HG03575 (cell line): Measurements from ENCODE around the gene A2ML1.
"Not testable (repeated sequence)": the region's sequence is repeated elsewhere in the genome, so short reads cannot be mapped to it uniquely, and the experiment has no call there.

Source experiments
- ATAC-seq: cut with Tn5 transposase; IDR thresholded peaks from one replicate; pipeline ENCODE4 v1.9.1; 2021; ENCODE audit not compliant: unreplicated experiment, insufficient number of reproducible peaks, low FRiP score; ENCODE audit errors: extremely low read depth

A2ML1 gene

DNA sequence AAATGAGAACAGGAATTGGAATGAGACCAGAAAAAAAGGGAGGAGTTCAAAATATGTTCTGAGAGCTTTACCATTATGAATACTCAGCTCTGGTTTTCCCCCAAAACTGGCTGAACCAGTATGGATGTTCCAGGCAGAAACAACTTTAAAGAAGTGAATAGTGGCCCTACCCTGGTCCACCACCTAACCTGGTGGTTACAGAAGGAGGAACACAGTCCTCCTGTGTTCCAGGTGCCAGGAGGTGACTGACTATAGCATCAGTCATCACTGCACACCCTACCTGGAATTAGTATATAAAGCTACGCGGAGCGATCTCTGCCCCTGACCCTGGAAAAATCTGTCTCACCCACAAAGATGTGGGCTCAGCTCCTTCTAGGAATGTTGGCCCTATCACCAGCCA, at the start of gene A2ML1:
Gene A2ML1, plus strand, starts transcription at position 324 of the 400 bp plus-strand sequence. Its CDS starts 31 bp downstream, at position 355.
- ATAC-seq, result no peak

DNA sequence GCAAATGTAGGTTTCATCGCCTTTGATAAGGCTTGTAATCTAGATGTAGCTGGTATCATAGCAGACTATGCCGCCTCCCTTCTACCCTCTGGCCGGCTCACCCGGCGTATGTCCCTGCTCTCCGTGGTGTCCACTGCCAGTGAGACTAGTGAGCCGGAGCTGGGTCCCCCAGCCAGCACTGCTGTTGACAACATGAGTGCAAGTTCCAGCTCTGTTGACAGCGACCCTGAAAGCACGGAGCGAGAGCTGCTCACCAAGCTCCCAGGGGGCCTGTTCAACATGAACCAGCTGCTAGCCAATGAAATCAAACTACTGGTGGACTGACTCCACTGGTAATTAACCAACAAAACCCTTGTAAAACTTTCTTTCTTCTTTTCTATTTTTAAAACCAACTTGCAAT, 49.0 kb upstream of the A2ML1 start:
- no peak for ATAC-seq

DNA sequence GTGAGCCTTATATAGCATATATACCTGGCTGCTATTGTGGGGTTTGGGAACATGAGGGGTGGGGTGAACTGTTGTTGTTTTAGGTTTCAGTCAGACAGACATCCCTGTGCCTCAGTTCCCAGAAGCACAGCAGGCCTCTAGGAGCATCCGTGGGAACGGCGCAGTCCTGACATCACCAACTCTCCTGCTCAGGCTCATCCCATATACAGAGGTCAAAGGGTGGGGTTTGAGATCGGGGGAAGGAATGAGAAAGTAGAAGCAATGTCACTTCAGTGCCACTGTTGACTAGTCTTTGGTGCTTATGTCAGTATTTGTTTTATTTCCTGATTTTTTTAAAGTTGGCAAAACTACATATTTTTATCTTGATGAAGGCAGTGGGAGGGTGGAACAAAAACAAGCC, 43.1 kb upstream of the A2ML1 start:
- ATAC-seq, result no peak

DNA sequence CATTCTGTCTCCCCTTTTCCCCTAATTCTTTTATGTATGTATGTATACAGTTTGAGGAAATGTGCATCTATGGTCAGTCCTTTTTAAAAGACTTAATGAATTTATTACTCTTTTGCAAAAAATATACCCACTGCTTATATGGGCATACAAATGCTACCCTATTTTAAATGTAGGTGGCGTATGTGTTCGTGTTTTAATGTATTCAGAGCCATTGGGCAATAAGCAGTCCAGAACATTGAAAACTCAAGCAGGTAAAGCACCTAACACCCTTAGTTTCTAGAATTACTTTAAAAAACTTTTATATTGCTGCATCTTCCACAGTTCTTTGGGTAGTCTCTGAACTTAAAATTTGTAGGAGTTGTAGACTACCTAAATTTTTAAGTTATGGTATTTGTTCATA, 42.6 kb upstream of the A2ML1 start:
- ATAC-seq, result no peak

DNA sequence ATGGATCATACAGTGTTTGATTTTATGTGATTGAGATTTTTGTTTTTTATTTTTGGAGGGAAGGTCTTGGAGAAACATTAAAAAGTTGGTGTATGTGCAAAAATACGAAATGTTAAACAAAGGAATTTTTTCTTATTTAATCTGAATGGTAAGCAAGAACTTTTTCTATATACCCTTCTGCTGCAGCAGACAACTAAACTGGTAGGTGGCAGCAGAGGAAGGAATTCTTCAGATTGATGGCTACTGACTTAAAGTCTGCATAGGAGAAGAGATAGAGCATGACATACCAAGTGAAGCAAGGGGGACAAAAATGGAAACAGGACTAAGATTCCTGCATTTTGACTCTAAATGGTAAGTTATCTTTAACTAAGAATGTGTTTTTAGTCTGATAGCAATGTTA, 42.0 kb upstream of the A2ML1 start:
- no peak for ATAC-seq

DNA sequence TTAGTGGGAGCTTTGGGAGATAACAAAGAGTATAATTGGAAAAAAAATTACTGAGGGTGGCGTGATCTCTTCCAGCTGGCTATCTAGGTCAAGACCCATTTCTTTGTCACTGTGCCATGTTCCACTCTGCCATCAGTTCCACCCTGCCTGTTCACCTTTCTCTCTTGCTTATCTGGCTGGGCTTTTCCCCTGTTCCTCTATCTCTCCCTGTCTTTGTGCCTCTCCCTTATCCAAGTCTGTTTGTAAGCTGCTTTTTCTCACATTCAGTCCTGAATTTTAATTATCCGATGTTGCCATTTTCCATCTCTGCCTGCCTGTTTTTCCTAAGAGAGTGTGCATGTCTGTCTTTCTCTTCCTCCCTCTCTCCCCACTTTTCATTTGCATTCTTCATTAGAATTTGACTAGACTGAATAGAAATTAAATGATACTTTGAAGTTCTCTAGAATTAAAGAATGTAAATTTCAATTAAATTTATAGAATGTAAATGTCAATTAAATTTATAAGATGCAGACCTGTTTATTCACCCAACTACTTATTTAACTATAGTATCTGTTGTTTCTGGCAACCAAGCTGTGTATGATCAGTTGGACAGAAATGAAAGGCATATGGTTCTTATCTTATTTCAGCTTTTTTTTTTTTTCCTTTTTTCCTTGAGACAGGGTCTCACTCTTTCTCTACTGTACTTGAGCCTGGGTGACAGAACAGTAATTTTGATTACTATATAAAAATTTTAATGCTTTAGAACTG, 40.9 kb upstream of the A2ML1 start:
- ATAC-seq, result no peak

DNA sequence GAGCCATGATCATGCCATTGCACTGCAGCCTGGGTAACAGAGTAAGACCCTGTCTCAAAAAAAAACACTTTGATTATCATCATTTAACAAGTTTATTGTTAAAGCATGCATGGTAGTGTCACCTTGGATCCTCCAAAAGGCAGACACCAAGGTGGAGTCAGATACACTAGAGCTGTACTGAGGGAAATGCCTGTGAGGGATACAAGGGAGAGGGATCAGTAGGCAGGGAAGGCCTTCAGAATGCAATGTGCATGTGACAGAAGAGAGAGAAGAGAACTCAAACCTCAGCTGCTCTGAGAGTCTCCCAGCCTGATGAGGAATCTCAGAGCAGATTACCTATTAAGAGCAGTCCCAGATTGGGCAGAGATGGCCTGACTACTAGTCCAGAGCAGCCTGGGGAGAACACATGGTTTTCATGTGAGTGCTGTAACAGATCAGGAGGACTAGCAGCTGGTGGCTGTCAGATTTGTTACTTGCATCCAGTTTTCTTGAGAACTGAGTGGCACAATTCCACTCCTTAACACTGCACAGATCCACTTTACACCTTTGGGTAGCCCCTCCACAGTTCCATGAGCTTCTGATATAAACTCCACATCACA, 38.0 kb upstream of the A2ML1 start:
- no peak for ATAC-seq

DNA sequence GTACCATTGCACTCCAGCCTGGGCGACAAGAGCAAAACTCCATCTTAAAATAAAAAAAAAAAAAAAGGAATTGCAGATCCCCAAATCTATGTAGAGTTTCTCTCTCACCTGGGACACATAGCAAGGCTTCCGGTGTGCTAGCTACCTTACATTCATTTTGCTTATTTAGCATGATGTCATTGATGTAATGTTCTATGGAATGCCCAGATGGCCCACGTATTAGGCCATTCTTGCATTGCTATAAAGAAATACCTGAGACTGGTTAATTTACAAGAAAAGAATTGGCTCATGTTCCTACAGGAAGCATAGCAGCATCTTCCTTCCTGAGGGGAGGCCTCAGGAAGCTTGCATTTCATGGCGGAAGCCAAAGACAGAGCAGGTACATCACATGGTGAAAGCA, 36.9 kb upstream of the A2ML1 start:
- no peak for ATAC-seq

DNA sequence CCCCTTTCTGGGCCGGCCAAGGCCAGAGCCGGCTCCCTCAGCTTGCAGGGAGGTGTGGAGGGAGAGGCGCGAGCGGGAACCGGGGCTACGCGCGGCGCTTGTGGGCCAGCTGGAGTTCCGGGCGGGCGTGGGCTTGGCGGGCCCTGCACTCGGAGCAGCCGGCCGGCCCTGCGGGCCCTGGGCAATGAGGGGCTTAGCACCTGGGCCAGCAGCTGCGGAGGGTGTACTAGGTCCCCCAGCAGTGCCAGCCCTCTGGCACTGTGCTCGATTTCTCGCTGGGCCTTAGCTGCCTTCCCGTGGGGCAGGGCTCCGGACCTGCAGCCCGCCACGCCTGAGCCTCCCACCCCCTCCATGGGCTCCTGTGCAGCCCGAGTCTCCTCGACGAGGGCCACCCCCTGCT, 35.2 kb upstream of the A2ML1 start:
- ATAC-seq, result not testable (repeated sequence)

DNA sequence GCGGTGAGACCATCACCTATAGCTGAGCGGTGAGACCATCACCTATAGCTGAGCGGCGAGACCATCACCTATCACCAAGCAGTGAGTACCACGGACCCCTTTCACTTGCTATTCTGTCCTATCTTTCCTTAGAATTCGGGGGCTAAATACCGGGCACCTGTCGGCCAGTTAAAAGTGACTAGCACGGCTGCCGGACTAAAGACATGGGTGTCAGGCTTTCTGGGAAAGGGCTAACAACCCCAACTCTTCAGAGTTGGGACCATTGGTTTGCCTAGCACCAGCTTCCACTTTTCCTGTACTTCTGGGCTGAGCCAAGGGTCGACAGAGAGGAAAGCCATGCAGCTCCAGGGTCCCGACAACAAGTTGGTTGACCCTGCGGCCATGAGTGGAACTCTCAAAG, 33.7 kb upstream of the A2ML1 start:
- not testable (repeated sequence) for ATAC-seq

DNA sequence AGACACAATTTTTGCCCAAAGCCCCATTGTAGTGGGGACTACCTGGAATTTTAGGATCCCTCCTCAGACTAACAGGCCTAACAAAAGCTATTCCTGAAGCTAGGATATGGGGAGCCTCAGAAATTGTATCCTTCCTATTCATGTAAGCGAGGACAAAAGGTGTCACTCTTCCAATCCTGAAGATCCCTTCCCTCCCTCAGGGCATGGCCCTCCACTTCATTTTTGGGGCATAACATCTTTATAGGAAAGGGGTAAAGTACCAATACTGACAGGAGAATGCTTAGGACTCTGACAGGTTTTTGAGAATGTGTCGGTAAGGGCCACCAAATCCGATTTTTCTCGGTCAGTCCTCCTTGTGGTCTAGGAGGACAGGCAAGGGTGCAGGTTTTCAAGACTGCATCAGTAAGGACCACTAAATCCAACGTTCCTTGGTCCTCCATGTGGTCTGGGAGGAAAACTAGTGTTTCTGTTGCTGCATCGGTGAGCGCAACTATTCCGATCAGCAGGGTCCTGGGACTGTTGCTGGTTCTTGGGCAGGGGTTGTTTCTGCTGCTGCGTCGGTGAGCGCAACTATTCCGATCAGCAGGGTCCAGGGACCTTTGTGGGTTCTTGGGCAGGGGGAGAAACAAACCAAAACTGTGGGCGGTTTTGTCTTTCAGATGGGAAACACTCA, 32.9 kb upstream of the A2ML1 start:
- not testable (repeated sequence) for ATAC-seq

DNA sequence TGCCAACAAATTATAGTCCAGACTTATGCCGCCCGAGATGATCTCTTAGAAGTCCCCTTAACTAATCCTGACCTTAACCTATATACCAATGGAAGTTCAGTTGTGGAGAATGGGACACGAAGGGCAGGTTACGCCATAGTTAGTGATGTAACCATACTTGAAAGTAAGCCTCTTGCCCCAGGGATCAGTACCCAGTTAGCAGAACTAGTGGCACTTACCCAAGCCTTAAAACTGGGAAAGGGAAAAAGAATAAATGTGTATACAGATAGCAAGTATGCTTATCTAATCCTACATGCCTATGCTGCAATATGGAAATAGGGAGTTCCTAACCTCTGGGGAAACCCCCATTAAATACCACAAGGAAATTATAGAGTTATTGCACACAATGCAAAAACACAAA, 29.2 kb upstream of the A2ML1 start:
- ATAC-seq, result not testable (repeated sequence)

DNA sequence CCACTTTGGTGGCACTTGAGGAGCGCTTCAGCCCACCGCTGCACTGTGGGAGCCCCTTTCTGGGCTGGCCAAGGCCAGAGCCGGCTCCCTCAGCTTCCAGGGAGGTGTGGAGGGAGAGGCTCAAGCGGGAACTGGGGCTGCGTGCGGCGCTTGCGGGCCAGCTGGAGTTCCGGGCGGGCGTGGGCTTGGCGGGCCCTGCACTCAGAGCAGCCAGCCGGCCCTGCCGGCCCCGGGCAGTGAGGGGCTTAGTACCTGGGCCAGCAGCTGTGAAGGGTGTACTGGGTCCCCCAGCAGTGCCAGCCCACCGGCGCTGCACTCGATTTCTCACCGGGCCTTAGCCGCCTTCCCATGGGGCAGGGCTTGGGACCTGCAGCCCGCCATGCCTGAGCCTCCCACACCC, 27.8 kb upstream of the A2ML1 start:
- ATAC-seq, result not testable (repeated sequence)

DNA sequence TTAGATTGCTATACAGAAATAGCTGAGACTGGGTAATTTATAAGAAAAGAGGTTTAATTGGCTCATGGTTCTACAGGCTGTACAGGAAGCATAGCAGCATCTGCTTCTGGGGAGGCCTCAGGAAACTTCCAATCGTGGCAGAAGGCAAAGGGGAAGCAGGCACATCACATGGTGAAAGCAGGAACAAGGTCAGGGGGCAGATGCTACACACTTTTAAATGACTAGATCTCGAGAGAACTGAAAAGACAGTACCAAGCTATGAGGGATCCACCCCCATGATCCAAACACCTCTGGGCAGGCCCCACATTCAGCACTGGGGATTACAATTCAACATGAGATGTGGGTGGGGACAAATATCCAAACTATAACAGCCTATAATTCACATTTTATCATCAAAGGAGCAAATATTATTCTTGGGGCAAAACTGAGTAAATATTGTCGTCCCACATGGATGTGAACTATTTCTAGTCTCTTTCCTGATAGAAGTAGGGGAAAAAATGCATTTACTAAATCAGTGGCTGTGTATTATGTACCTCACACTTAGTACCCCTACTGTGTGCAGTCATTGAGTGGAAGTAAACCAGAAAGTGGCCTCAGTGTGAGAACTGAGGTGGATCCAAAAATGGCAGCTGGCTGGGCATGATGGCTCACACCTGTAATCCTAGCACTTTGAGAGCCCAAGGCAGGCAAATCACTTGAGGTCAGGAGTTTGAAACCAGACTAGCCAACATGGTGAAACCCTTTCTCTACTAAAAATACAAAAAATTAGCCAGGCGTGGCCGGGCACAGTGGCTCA, 25.4 kb upstream of the A2ML1 start:
- ATAC-seq, result no peak

DNA sequence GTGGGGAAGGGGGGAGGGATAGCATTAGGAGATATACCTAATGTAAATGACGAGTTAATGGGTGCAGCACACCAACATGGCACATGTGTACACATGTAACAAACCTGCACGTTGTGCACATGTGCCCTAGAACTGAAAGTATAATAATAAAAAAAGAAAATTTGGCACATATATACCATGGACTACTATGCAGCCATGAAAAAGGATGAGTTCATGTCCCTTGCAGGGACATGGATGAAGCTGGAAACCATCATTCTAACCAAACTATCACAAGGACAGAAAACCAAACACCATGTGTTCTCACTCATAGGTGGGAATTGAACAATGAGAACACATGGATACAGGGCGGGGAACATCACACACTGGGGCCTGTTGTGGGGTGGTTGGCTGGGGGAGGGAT, 21.2 kb upstream of the A2ML1 start:
- not testable (repeated sequence) for ATAC-seq

DNA sequence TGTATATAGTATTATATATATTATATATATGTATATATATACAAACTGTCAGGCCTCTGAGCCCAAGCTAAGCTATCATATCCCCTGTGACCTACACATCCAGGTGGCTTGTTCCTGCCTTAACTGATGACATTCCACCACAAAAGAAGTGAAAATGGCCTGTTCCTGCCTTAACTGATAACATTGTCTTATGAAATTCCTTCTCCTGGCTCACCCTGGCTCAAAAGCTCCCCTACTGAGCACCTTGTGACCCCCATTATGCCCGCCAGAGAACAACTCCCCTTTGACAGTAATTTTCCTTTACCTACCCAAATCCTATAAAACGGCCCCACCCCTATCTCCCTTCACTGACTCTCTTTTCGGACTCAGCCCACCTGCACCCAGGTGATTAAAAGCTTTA, 17.6 kb upstream of the A2ML1 start:
- ATAC-seq, result not testable (repeated sequence)

DNA sequence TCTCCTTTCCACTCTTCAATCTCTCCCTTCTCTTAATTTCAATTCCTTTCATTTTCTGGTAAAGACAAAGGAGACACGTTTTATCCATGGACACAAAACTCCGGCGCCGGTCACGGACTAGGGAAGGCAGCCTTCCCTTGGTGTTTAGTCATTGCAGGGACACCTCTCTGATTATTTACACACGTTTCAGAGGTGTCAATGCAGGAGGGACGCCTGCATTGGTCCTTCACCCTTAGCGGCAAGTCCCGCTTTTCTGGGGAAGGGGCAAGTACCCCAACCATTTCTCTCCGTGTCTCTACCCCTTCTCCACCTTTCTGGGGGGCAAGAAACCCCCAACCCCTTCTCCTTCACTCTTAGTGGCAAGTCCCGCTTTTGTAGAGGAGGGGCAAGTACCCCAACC, 16.9 kb upstream of the A2ML1 start:
- not testable (repeated sequence) for ATAC-seq

DNA sequence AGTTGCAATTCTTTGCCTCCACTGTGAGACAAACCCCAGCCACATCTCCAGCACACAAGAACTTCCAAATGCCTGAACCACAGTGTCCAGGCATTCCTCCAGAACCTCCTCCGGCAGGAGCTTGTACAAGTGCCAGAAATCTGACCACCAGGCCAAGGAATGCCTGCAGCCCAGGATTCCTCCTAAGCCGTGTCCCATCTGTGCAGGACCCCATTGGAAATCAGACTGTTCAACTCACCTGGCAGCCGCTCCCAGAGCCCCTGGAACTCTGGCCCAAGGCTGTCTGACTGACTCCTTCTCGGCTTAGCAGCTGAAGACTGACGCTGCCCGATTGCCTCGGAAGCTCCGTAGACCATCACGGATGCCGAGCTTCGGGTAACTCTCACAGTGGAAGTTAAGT, 15.3 kb upstream of the A2ML1 start:
- not testable (repeated sequence) for ATAC-seq

DNA sequence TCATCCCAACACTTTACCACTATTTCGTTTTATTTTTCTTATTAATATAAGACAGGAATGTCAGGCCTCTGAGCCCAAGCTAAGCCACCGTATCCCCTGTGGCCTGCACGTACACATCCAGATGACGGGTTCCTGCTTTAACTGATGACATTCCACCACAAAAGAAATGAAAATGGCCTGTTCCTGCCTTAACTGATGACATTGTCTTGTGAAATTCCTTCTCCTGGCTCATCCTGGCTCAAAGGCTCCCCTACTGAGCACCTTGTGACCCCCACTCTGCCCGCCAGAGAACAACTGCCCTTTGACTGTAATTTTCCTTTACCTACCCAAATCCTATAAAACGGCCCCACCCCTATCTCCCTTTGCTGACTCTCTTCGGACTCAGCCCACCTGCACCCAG, 12.3 kb upstream of the A2ML1 start:
- not testable (repeated sequence) for ATAC-seq
